Tibial nerve (tissue), 3 donors: ENCODE results near the gene PLPP1.

Experiments used
- POLR2A ChIP-seq, 2 donors: fragments of 450-650 bp; IDR thresholded peaks; one replicate each; pipeline ENCODE4 v1.6.1; 2017; ENCODE audit warnings: antibody characterized with exemption in 2 of 2, mild to moderate bottlenecking in 2 of 2, moderate library complexity in 2 of 2
- TF ChIP-seq, protein P1 (sequence below), 5 experiments: fragments of 200-600 bp in 3 of 5; fragments of 450-650 bp in 2 of 5; sonication (generic) in 3 of 5; IDR thresholded peaks; one replicate each; pipeline ENCODE4 v1.5.1; 2016 to 2019; ENCODE audit warnings: antibody characterized with exemption in 5 of 5, mild to moderate bottlenecking in 3 of 5, moderate library complexity in 2 of 5

DNA sequence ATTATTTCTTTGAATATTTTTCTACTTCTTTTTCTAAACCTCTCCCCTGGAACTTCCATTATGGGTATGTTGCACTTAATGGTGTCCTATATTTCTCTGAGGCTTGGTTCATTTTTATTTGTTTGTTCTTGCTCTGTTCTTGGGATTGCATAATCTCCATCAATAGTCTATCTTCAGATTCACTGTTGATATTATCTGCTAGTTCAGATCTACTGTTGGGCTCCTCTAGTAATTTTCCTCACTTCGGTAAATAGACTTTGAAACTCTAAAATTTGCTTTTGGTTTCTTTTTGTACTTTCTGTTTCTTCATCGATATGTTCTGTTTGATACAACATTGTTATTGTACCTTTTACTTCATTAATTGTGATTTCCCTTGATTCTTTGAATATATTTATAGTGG is 150.7 kb downstream of the PLPP1 start:
- TF ChIP-seq, protein P1, sequence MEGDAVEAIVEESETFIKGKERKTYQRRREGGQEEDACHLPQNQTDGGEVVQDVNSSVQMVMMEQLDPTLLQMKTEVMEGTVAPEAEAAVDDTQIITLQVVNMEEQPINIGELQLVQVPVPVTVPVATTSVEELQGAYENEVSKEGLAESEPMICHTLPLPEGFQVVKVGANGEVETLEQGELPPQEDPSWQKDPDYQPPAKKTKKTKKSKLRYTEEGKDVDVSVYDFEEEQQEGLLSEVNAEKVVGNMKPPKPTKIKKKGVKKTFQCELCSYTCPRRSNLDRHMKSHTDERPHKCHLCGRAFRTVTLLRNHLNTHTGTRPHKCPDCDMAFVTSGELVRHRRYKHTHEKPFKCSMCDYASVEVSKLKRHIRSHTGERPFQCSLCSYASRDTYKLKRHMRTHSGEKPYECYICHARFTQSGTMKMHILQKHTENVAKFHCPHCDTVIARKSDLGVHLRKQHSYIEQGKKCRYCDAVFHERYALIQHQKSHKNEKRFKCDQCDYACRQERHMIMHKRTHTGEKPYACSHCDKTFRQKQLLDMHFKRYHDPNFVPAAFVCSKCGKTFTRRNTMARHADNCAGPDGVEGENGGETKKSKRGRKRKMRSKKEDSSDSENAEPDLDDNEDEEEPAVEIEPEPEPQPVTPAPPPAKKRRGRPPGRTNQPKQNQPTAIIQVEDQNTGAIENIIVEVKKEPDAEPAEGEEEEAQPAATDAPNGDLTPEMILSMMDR (IDR thresholded peaks at IDR 0.05): no peak
- TF ChIP-seq POLR2A (IDR thresholded peaks at IDR 0.05): no peak
